ENCODE data around the gene SRSF11. TPM values are rescaled to one million over a fixed set of nuclear protein-coding genes. Genes with fewer than 3 reads are reported as not detected.

Gene SRSF11
- polyA plus RNA-seq, 1 donor from 2014 or later: 84.2 TPM

GRCh38 chr1:70247122-70247521 lies 25.9 kb downstream of the SRSF11 start:
- no peak overlapping the region for H3K4me3 Mint-ChIP-seq
- no peak overlapping the region for H3K27ac Mint-ChIP-seq
- peaks cover 0 to 2% (median 0%) of the 10 kb centered on the region in 3 donors for H3K4me1 Mint-ChIP-seq
- H3K27me3 Mint-ChIP-seq: no peaks in the 10 kb centered on the region
- peaks cover 11% of the 10 kb centered on the region for H3K36me3 Mint-ChIP-seq
- no peaks in the 10 kb centered on the region for H3K9me3 Mint-ChIP-seq

DNA sequence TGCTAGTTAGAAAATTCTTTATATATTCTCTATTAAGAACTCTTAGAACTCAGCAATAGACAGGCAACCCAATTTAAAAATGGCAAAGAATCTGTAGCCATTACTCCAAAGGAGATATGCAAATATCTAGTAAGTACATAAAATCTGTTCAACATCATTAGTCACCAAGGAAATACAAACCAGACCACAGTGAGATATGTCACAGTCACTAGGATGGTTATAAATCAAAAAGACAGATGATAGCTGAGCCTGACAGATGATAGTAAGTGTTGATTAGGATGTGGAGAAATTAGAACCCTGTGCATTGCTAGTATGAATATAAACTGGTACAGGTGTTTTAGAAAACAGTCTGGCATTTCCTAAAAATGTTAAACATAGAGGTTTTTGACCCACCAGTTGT lies 26.6 kb downstream of the SRSF11 start:
- peaks cover 0 to 2% (median 0%) of the 10 kb centered on the region in 3 donors for H3K4me1 Mint-ChIP-seq
- H3K9me3 Mint-ChIP-seq: no peaks in the 10 kb centered on the region
- H3K36me3 Mint-ChIP-seq: peaks cover 11% of the 10 kb centered on the region
- no peak overlapping the region for H3K4me3 Mint-ChIP-seq
- H3K27me3 Mint-ChIP-seq: no peaks in the 10 kb centered on the region
- H3K27ac Mint-ChIP-seq: no peak overlapping the region

DNA sequence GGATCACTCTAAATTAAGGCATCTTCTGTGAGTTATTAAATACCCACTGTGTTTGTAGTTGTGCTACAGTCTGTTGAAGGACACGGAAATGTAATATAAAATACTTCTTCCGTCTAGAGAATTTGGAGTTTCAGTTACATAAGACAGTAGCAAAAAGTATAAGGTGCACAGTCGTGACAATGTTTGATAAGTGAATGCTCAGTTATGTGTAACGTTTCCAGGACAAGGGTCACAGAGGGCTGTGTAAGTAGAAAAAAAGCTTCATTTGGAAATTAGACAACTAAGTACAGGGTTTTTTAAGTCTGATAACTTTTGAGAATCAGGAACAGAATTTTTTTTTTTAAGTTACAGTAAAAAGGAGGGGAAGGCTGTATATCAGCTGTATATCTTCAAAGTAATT lies 27.5 kb downstream of the SRSF11 start:
- Mint-ChIP-seq H3K36me3 (peaks cover 11% of the 10 kb centered on the region), H3K4me3 (no peak overlapping the region), H3K9me3 (no peaks in the 10 kb centered on the region), H3K4me1 (peaks cover 0 to 2% (median 0%) of the 10 kb centered on the region in 3 donors), H3K27me3 (no peaks in the 10 kb centered on the region), H3K27ac (no peak overlapping the region)

- Mint-ChIP-seq H3K27ac (no peak overlapping the region), H3K4me3 (no peak overlapping the region), H3K36me3 (peaks cover 1% of the 10 kb centered on the region), H3K27me3 (no peaks in the 10 kb centered on the region), H3K4me1 (no peaks in the 10 kb centered on the region), H3K9me3 (no peaks in the 10 kb centered on the region)
These were observed 35.5 kb downstream of the SRSF11 start for GRCh38 chr1:70256664-70257063.

DNA sequence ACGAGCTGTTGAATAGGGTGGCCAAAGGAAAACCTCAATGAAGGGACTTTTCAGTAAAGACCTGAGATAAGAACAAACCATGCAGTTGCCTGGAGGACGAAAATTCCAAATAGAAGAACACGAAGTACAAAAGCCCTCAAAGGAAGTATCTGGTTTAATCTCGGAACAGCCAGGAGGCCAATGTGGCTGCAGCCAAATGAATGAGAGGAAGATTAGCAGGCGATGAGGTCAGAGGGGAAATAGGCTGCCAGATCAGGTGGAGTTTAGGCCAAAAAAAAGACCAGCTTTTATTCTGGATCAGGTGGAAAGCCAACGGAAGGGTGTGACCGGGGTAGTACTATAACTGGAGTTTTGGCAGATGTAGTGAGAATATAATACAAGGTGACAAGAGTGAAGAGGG lies 43.7 kb downstream of the SRSF11 start:
- H3K36me3 Mint-ChIP-seq: peaks cover 22% of the 10 kb centered on the region
- H3K4me1 Mint-ChIP-seq: peaks cover 0 to 2% (median 0%) of the 10 kb centered on the region in 3 donors
- no peak overlapping the region for H3K4me3 Mint-ChIP-seq

GRCh38 chr1:70265946-70266345 lies 44.8 kb downstream of the SRSF11 start:
- Mint-ChIP-seq H3K27me3 (no peaks in the 10 kb centered on the region), H3K36me3 (peaks cover 22% of the 10 kb centered on the region), H3K9me3 (peaks cover 0 to 1% (median 0%) of the 10 kb centered on the region in 3 donors), H3K4me1 (peaks cover 0 to 2% (median 0%) of the 10 kb centered on the region in 3 donors), H3K4me3 (no peak overlapping the region), H3K27ac (peak overlapping the region in 1 of 3 donors; percentile 40)

More for the DNA sequence above, 43.7 kb downstream of the SRSF11 start:
- Mint-ChIP-seq H3K9me3 (peaks cover 0 to 1% (median 0%) of the 10 kb centered on the region in 3 donors), H3K27ac (no peak overlapping the region), H3K27me3 (no peaks in the 10 kb centered on the region)

GRCh38 chr1:70277875-70278274 lies 56.7 kb downstream of the SRSF11 start:
- Mint-ChIP-seq H3K36me3 (peaks cover 11% of the 10 kb centered on the region), H3K27me3 (no peaks in the 10 kb centered on the region), H3K27ac (peak overlapping the region in 1 of 3 donors; percentile 59), H3K9me3 (no peaks in the 10 kb centered on the region), H3K4me3 (no peak overlapping the region), H3K4me1 (peaks cover 0 to 2% (median 0%) of the 10 kb centered on the region in 3 donors)

GRCh38 chr1:70278710-70279109 lies 57.5 kb downstream of the SRSF11 start:
- H3K27ac Mint-ChIP-seq: peak overlapping the region in 1 of 3 donors; percentile 16
- no peaks in the 10 kb centered on the region for H3K27me3 Mint-ChIP-seq
- no peak overlapping the region for H3K4me3 Mint-ChIP-seq
- no peaks in the 10 kb centered on the region for H3K9me3 Mint-ChIP-seq
- peaks cover 0 to 2% (median 0%) of the 10 kb centered on the region in 3 donors for H3K4me1 Mint-ChIP-seq
- peaks cover 10% of the 10 kb centered on the region for H3K36me3 Mint-ChIP-seq

DNA sequence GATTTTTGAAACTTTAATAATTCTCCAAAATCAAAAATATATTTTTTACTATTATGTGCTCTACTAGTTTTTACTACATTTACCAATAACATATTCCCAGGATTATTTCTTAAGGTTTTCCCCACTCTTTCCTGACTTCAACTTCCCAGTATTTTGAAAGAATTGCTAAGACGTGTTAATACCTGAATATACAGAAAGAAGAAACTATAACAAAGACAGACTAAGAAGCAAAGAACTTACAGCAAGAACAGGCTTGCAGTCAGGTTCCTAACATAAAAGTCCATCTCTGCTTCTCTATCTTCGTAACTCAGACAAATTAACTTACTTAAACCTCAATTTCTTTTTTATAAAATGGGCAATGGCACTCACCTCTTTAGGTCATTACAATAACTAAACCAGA lies 63.2 kb downstream of the SRSF11 start:
- Mint-ChIP-seq H3K27me3 (no peaks in the 10 kb centered on the region), H3K9me3 (no peaks in the 10 kb centered on the region), H3K4me1 (peaks cover 0 to 5% (median 0%) of the 10 kb centered on the region in 3 donors), H3K36me3 (peaks cover 6% of the 10 kb centered on the region), H3K4me3 (no peak overlapping the region), H3K27ac (no peak overlapping the region)

- Mint-ChIP-seq H3K9me3 (no peaks in the 10 kb centered on the region), H3K4me3 (no peak overlapping the region), H3K4me1 (peaks cover 0 to 5% (median 1%) of the 10 kb centered on the region in 3 donors), H3K27me3 (no peaks in the 10 kb centered on the region), H3K36me3 (peaks cover 6% of the 10 kb centered on the region), H3K27ac (no peak overlapping the region)
These were observed 65.3 kb downstream of the SRSF11 start for GRCh38 chr1:70286453-70286852.

DNA sequence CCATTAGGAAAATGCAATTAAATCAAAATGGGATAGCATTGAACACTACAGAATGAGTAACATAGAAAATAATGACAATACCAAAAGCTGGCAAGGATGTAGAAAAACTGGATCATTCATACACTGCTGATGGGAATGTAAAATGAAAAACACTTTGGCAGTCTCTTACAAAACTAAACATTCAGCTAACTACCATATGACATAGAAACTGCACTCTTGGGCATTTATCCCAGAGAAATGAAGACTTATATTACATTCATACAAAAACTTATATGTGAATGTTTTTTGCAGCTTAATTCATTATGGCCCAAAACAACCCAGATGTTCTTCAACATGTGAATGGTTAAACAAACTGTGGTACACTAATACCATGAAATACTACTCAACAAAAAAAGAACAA lies 67.0 kb downstream of the SRSF11 start:
- Mint-ChIP-seq H3K27me3 (no peaks in the 10 kb centered on the region), H3K36me3 (peaks cover 3% of the 10 kb centered on the region), H3K4me1 (peaks cover 3 to 11% (median 6%) of the 10 kb centered on the region in 3 donors), H3K27ac (no peak overlapping the region), H3K4me3 (no peak overlapping the region), H3K9me3 (no peaks in the 10 kb centered on the region)

DNA sequence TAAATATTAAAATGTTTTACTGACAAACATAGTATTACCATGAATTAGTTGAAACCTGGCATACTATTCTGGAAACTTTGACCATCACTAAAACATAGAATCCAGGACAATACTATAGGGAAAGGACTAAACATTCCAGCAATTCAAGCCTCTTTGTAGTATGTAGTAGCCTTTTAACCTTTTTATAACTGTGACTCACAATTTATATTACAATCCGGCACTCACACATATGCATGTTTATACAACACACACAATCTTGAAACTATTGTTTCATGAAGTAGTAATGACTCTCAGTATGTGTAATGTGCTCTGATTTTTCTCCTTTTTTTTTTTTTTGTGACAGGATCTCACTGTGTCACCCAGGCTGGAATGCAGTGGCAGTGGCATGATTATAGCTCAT lies 69.0 kb downstream of the SRSF11 start:
- Mint-ChIP-seq H3K9me3 (no peaks in the 10 kb centered on the region), H3K27ac (no peak overlapping the region), H3K4me3 (no peak overlapping the region), H3K36me3 (no peaks in the 10 kb centered on the region), H3K4me1 (peaks cover 14 to 22% (median 18%) of the 10 kb centered on the region in 3 donors), H3K27me3 (no peaks in the 10 kb centered on the region)

- Mint-ChIP-seq H3K27me3 (no peaks in the 10 kb centered on the region), H3K27ac (peak overlapping the region; percentile 1 to 91 (median 27)), H3K36me3 (peaks cover 3% of the 10 kb centered on the region), H3K9me3 (no peaks in the 10 kb centered on the region), H3K4me3 (peak overlapping the region in 3 of 4 donors; percentile 44 to 72 (median 68)), H3K4me1 (peaks cover 14 to 21% (median 18%) of the 10 kb centered on the region in 3 donors)
These were observed 72.1 kb downstream of the SRSF11 start for GRCh38 chr1:70293186-70293843.

GRCh38 chr1:70295749-70296148 lies 74.6 kb downstream of the SRSF11 start:
- Mint-ChIP-seq H3K27me3 (no peaks in the 10 kb centered on the region), H3K36me3 (peaks cover 6% of the 10 kb centered on the region), H3K4me1 (peaks cover 16 to 22% (median 18%) of the 10 kb centered on the region in 3 donors), H3K27ac (no peak overlapping the region), H3K4me3 (no peak overlapping the region), H3K9me3 (no peaks in the 10 kb centered on the region)

GRCh38 chr1:70299472-70299871 lies 78.3 kb downstream of the SRSF11 start:
- Mint-ChIP-seq H3K27ac (no peak overlapping the region), H3K36me3 (peaks cover 6% of the 10 kb centered on the region), H3K4me1 (peaks cover 0 to 5% (median 3%) of the 10 kb centered on the region in 3 donors), H3K9me3 (peaks cover 0 to 1% (median 0%) of the 10 kb centered on the region in 3 donors), H3K27me3 (no peaks in the 10 kb centered on the region), H3K4me3 (no peak overlapping the region)

Measured in IgD-negative memory B cell (primary cell).